Measurements from ENCODE around the gene FADS3.

The FADS3 gene

DNA sequence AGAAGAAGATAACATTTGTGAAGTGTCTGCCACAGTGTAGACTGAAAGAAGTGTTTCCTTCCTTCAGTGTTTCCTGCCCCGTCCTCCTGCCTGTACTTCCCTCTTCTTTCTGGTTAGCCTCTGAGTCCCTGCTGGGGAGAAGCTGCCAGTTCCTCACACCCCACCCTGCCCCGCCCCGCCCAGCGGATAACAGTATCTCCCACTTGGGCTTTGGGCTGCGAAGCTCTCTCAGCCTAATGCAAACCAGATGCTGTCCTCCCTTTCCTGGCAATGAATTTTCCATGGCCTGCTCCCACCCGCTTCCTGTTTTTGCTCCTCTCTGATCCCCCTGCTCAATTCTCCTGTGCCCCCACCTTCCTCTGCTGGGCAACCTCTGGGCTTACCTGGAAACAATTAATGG is 31.2 kb upstream of the FADS3 start:
- 66% methylated on average over 6 of the region's 6 CpGs; no CpG with 5 or more reads in 1 of the 2 experiments for WGBS, 2 experiments (ENCODE audit: insufficient coverage in 2 of 2)
- Histone ChIP-seq H3K9me3 (ENCODE audit: control insufficient read depth, low read length) (no peaks in the 10 kb centered on the region), H3K36me3 (ENCODE audit: control insufficient read depth, insufficient read depth, low read length) (no peaks in the 10 kb centered on the region), H3K4me1 (ENCODE audit: control insufficient read depth, insufficient read depth, low read length, poor library complexity, severe bottlenecking) (peaks cover 16% of the 10 kb centered on the region), H3K4me3 (ENCODE audit: extremely low read depth, insufficient read depth, low read length, poor library complexity, severe bottlenecking) (no peak overlapping the region), H3K27ac (ENCODE audit: low read depth, low read length, severe bottlenecking) (peak overlapping the region; percentile 84)

DNA sequence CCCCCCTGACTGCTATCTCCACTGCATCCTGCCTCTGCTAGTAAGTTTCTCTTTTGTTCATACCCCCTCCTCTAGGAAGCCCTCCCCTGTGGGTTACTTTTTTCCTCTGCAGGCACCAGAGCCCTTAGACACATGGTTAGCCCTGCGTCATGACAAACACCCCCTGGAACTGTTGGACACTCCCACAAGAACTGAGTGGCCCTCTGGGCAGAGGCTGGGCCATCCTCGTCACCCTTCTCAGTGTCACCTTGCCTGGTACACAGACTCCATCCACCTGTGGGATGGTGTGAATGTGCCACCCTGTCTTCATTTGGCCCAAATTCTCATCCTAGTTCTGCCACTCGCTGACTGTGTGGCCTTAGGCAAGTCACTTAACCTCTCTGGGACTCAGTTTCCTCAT is 30.1 kb upstream of the FADS3 start:
- H3K4me1 ChIP-seq (ENCODE audit: control insufficient read depth, insufficient read depth, low read length, poor library complexity, severe bottlenecking): peaks cover 16% of the 10 kb centered on the region
- H3K9me3 ChIP-seq (ENCODE audit: control insufficient read depth, low read length): no peaks in the 10 kb centered on the region
- H3K27ac ChIP-seq (ENCODE audit: low read depth, low read length, severe bottlenecking): no peak overlapping the region
- no peaks in the 10 kb centered on the region for H3K36me3 ChIP-seq (ENCODE audit: control insufficient read depth, insufficient read depth, low read length)
- H3K4me3 ChIP-seq (ENCODE audit: extremely low read depth, insufficient read depth, low read length, poor library complexity, severe bottlenecking): no peak overlapping the region
- WGBS, 2 experiments (ENCODE audit: insufficient coverage in 2 of 2): 95% methylated on average over 3 of the region's 3 CpGs; no CpG with 5 or more reads in 1 of the 2 experiments

DNA sequence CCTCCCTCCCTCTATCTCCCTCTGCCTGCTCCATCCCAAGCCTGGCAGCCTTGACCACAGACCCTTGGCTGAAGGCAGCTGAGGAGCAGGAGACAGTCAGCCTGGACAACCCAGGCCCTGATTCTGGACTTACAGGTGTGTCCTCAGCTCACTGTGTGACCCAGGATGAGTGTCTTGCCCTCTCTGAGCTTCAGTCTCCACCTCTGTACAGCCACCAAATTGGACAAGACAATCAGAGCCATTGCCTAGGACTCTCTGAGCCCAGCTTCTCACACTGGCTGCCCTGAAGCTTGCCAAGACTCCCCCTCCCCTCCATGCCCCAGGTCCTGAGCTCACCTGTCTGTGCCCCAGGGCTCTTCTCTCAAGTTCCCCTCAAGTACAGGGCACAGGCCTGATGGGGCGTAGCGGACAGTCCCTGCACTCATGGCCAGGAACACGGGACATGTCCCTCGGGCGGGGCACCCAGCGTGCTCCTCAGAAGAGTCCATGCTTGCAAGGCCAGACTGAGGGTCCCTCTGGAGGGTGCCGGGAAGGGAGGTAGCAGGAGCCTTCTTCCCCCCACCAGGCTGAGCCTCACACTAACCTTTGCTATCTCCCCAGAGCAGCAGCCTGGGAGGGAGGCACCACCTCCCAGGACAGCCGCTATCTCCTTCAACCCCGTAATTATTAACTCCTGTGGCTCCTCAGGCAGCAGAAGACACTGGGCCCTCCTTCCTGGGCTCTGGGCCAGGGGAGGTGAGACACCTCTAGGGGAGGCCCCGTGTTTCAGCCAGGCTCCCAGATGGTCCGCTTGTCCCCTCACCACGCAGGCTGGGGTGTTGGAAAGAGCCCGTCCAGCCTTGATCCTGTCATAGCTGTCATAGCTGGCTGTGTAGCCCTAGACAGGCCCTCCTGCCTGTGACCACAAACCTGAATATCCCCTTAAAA is 28.6 kb upstream of the FADS3 start:
- H3K27ac ChIP-seq (ENCODE audit: low read depth, low read length, severe bottlenecking): no peak overlapping the region
- H3K9me3 ChIP-seq (ENCODE audit: control insufficient read depth, low read length): no peaks in the 10 kb centered on the region
- H3K4me1 ChIP-seq (ENCODE audit: control insufficient read depth, insufficient read depth, low read length, poor library complexity, severe bottlenecking): peaks cover 16% of the 10 kb centered on the region
- no peak overlapping the region for H3K4me3 ChIP-seq (ENCODE audit: extremely low read depth, insufficient read depth, low read length, poor library complexity, severe bottlenecking)
- H3K36me3 ChIP-seq (ENCODE audit: control insufficient read depth, insufficient read depth, low read length): no peaks in the 10 kb centered on the region
- 82 to 91% methylated on average over 10 to 11 of the region's 13 CpGs for WGBS, 2 experiments (ENCODE audit: insufficient coverage in 2 of 2)

DNA sequence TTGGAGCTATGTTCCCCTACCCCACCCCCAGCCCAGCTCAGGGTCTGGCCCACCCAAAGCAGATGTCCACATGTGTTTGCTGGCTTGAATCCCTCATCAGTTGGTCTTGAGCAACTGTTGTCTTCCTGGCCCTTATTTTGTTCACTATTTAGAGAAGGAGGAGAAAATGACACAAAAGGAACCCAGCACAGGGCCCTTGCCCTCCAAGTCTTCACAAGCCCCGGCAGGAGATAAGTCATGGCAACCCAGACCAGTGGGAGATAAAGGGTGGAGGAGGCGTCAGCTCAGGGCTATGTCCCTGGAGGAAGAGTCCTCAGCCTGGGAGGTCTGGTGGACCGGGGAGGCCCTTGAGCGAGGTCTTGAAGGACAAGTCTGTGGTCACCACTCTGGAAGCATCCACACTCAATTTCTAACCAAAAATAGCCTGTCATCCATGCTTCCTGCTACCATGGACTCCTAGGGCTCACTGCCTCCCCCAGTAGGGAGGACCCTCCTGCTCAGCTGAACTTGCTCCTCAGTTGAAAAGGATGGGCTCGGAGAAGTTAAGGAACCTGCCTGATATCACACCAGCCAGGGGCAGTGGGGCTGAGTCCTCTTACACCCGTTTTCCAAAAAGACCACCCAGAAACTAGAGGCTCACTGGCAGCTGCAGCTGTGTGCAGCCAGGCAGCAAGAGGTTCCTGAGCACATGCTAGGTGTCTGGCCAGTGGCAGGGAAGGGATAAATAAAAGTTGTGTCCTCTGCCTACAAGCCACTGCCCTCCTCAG is 27.8 kb upstream of the FADS3 start:
- no peaks in the 10 kb centered on the region for H3K36me3 ChIP-seq (ENCODE audit: control insufficient read depth, insufficient read depth, low read length)
- 80 to 89% methylated on average over 3 of the region's 6 CpGs for WGBS, 2 experiments (ENCODE audit: insufficient coverage in 2 of 2)
- H3K9me3 ChIP-seq (ENCODE audit: control insufficient read depth, low read length): no peaks in the 10 kb centered on the region
- no peak overlapping the region for H3K27ac ChIP-seq (ENCODE audit: low read depth, low read length, severe bottlenecking)
- H3K4me1 ChIP-seq (ENCODE audit: control insufficient read depth, insufficient read depth, low read length, poor library complexity, severe bottlenecking): peaks cover 16% of the 10 kb centered on the region
- no peak overlapping the region for H3K4me3 ChIP-seq (ENCODE audit: extremely low read depth, insufficient read depth, low read length, poor library complexity, severe bottlenecking)

DNA sequence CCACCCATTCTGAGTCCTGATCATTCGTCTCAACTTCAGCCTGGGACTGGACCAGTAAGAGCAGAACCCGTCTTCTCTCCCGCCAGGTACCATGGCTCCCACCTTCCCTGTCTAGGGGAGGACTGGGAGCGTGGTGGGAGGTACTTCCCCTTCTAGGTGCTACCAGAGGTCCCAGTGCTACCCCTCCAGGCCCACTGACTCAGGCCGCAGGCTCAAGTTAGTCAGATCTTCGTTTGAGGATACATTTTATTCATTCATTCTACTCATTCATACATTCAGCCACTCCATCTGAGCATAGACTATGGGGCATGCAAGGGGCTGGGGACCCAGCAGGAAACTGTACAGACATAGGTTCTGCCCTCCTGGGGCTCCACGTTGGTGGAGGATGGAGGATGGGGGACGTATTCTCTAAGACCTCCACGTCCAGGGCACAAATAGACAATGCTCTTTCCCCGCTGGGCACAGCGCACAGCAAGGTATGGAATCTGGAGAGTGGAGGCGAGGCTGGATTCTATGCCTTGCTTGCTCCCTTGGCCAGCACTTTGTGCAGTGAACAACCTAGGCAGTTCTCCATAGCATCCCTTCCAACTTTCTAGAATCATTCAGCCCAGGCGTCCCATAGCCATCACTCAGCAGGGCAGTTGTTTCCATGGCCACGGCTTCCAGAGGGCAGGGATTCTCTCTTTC is 27.0 kb upstream of the FADS3 start:
- 91 to 92% methylated on average over 9 to 12 of the region's 14 CpGs for WGBS, 2 experiments (ENCODE audit: insufficient coverage in 2 of 2)
- Histone ChIP-seq H3K4me1 (ENCODE audit: control insufficient read depth, insufficient read depth, low read length, poor library complexity, severe bottlenecking) (peaks cover 9% of the 10 kb centered on the region), H3K36me3 (ENCODE audit: control insufficient read depth, insufficient read depth, low read length) (no peaks in the 10 kb centered on the region), H3K4me3 (ENCODE audit: extremely low read depth, insufficient read depth, low read length, poor library complexity, severe bottlenecking) (peak overlapping the region; percentile 40), H3K27ac (ENCODE audit: low read depth, low read length, severe bottlenecking) (no peak overlapping the region), H3K9me3 (ENCODE audit: control insufficient read depth, low read length) (no peaks in the 10 kb centered on the region)

DNA sequence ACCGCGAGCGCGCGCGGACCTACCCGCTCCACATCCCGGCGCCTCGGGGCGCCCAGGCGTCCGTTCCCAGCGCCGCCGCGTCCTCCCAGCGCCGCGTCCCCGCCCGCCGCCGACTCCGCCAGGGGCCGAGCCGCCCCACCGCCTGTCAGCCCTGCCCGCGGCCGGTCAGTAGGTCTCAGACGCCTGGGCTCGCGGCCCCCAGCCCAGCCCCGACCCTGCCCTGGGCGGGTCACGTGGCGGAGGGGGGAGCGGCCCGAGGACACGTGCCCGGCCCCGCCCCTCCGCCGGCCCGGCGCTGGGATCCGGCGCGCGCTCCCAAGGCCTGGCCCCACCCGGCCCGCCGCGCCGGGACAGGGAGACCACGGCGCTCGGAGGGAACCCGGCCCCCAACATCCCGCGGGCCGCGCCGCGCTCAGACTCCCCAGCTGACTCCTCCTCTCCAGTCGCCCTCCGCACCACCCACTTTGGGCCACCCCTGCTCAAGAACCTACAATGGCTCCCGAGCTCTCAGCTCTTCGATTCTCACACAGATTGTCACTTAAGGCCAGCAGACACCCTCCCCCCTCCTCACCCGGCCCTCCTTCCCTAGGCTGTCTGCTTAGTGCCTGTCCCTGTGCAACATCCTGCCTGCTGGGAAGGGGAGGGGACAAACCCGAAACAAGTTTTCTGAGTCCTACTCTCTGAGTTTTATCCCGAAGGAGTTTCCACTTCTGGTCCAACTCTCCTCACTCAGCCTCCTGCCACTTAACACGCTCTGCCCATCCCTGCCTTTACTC is 26.2 kb upstream of the FADS3 start, which contains the start of gene RAB3IL1:
RAB3IL1 (minus strand) TSS at position 233 of the 776 bp plus-strand sequence; CDS start at position 34, 199 bp downstream.
- Histone ChIP-seq H3K4me1 (ENCODE audit: control insufficient read depth, insufficient read depth, low read length, poor library complexity, severe bottlenecking) (peaks cover under 1% of the 10 kb centered on the region), H3K9me3 (ENCODE audit: control insufficient read depth, low read length) (no peaks in the 10 kb centered on the region), H3K36me3 (ENCODE audit: control insufficient read depth, insufficient read depth, low read length) (no peaks in the 10 kb centered on the region), H3K4me3 (ENCODE audit: extremely low read depth, insufficient read depth, low read length, poor library complexity, severe bottlenecking) (peak within 1 kb of the TSS; percentile 40), H3K27ac (ENCODE audit: low read depth, low read length, severe bottlenecking) (no peak within 1 kb of the TSS)
- 4 to 5% methylated on average over 58 to 64 of the region's 74 CpGs for WGBS, 2 experiments (ENCODE audit: insufficient coverage in 2 of 2)

DNA sequence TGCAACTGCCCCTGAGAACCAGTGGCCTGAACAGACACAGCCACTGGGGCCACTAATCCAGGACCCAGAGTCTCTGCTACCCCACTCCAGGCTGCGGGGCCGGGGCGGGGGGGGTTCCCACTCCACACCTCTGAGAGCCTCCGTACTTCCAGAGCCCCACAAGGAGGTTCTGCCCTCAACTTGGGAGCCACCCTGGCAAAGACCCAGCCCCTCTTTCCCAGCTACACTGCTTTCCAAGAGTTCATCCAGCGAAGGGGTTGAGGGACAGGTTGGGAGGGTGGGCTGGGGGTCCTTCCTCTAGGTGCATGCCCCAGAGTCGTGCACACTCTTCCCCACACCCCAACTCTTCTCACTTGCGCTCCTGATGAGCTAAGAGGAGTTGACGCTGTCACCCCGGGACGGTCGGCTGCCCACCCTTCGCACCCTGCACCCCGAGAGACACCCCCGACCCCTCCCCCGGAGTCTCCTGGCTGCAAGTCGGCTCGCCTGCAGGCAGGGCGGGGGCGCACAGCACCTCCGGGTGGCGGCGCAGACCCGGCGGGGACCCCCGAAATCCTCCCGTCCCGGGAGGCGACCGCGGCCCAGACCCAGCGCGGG is 25.5 kb upstream of the FADS3 start:
- H3K27ac ChIP-seq (ENCODE audit: low read depth, low read length, severe bottlenecking): no peak overlapping the region
- H3K4me1 ChIP-seq (ENCODE audit: control insufficient read depth, insufficient read depth, low read length, poor library complexity, severe bottlenecking): no peaks in the 10 kb centered on the region
- no peaks in the 10 kb centered on the region for H3K36me3 ChIP-seq (ENCODE audit: control insufficient read depth, insufficient read depth, low read length)
- WGBS, 2 experiments (ENCODE audit: insufficient coverage in 2 of 2): 3 to 6% methylated on average over 19 to 25 of the region's 32 CpGs
- peak overlapping the region; percentile 40 for H3K4me3 ChIP-seq (ENCODE audit: extremely low read depth, insufficient read depth, low read length, poor library complexity, severe bottlenecking)
- no peaks in the 10 kb centered on the region for H3K9me3 ChIP-seq (ENCODE audit: control insufficient read depth, low read length)

DNA sequence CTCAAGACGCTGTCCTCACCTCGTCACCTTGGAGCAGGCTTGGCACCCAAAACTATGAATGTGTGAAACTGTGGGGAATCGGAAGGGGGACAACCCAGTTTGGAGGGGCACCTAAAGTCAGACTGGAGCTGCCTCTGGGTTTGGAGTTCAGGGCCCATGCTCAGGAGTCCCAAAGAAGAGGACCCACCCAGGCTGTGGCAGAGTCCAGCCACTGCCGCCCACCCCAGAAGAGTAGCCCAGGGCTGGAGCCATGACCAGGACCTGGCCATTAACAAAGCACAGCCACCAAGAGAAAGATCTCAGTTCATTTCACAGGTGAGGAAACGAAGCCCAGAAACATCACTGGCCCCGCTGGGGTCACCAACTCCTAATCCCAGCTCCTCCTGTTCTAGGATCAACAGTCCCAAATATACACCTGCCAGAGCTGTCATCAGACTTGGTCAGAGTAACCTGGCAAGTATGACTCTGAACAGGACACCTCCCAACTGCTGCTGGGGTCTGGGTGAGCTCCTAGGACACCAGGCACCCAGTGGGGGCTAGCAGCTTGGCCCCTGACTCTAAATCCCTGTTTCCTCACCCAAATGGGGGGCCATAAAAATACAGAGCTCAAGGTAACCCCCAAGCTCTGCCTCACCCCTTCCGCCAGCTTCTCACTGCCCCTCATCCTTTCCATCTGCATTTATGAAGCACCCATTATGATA is 23.3 kb upstream of the FADS3 start:
- Histone ChIP-seq H3K27ac (ENCODE audit: low read depth, low read length, severe bottlenecking) (no peak overlapping the region), H3K9me3 (ENCODE audit: control insufficient read depth, low read length) (no peaks in the 10 kb centered on the region), H3K36me3 (ENCODE audit: control insufficient read depth, insufficient read depth, low read length) (no peaks in the 10 kb centered on the region), H3K4me3 (ENCODE audit: extremely low read depth, insufficient read depth, low read length, poor library complexity, severe bottlenecking) (no peak overlapping the region), H3K4me1 (ENCODE audit: control insufficient read depth, insufficient read depth, low read length, poor library complexity, severe bottlenecking) (no peaks in the 10 kb centered on the region)
- WGBS, 2 experiments (ENCODE audit: insufficient coverage in 2 of 2): 95 to 97% methylated on average over 4 to 5 of the region's 7 CpGs

DNA sequence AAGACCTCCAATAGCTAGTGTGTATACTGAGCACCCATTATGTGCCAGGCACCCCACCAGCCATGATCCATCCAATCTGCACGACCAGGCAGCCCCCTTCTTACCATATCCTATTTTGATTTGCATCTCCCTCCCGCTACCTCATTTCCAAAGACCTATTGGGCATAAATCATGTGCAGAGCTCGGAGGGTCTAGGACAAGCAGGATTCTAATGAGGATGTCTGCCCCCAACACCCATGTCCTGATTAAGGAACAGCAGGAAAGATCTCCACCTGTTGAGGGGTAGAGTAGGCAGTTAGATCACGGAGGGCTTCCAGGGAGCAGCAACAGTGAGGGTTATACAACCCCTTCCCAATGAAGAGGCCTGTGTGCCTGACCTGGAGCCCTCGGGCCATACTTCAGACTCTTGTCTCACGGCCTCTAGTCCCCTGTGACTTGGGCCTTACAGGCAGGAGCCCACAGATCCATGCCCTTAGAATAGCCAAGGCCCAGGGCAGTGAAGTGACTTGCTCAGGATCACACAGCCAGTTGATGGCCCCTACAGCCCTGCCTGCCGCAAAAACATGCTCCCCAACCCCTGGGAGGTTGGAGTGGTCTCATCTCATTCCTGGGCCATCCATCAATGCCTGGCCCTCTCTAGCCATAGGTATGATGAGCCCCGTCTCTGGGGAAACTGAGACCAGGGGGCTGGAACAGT is 22.5 kb upstream of the FADS3 start:
- Histone ChIP-seq H3K27ac (ENCODE audit: low read depth, low read length, severe bottlenecking) (no peak overlapping the region), H3K36me3 (ENCODE audit: control insufficient read depth, insufficient read depth, low read length) (no peaks in the 10 kb centered on the region), H3K4me3 (ENCODE audit: extremely low read depth, insufficient read depth, low read length, poor library complexity, severe bottlenecking) (no peak overlapping the region), H3K4me1 (ENCODE audit: control insufficient read depth, insufficient read depth, low read length, poor library complexity, severe bottlenecking) (peaks cover 2% of the 10 kb centered on the region), H3K9me3 (ENCODE audit: control insufficient read depth, low read length) (no peaks in the 10 kb centered on the region)
- WGBS, 2 experiments (ENCODE audit: insufficient coverage in 2 of 2): 84 to 87% methylated on average over 5 to 6 of the region's 8 CpGs

Measured in mesodermal cell (in vitro differentiated cells).